ENCODE results near the gene DAG1.

DAG1 gene

DNA sequence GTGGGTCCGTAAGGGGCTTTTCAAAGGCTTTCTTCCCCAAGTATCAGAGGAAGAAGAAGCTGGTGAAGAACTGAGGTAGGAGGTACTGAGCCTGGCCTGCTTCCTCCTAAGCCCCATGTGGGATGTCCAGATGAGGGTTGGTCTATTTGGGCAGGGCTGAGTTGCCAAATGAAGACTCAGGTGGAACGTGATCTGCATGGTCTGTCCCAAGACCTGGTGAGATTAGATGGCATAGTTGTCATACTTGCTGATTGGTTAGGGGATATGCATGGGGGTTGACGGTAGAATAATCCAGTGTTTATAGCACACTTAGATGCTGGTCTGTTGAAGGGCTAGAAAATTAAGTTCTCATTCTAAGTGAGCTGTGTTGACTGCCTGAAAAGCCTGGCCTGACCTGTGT lies 47.9 kb downstream of the DAG1 start:
- Histone ChIP-seq H3K27ac (no peak overlapping the region), H3K9me3 (ENCODE audit: control insufficient read depth, low read length) (no peaks in the 10 kb centered on the region), H3K4me1 (peaks cover 4% of the 10 kb centered on the region), H3K79me2 (peaks cover 51% of the 10 kb centered on the region), H3K4me3 (ENCODE audit: low read depth, low read length) (no peak overlapping the region), H3K9ac (no peak overlapping the region), H3K36me3 (ENCODE audit: control insufficient read depth, insufficient read depth, low read length) (no peaks in the 10 kb centered on the region), H2AFZ (no peak overlapping the region), H3K4me2 (ENCODE audit: low read length) (no peak overlapping the region), H3K27me3 (ENCODE audit: control insufficient read depth, insufficient read depth, low read length) (no peaks in the 10 kb centered on the region)
- TF ChIP-seq, protein P1, sequence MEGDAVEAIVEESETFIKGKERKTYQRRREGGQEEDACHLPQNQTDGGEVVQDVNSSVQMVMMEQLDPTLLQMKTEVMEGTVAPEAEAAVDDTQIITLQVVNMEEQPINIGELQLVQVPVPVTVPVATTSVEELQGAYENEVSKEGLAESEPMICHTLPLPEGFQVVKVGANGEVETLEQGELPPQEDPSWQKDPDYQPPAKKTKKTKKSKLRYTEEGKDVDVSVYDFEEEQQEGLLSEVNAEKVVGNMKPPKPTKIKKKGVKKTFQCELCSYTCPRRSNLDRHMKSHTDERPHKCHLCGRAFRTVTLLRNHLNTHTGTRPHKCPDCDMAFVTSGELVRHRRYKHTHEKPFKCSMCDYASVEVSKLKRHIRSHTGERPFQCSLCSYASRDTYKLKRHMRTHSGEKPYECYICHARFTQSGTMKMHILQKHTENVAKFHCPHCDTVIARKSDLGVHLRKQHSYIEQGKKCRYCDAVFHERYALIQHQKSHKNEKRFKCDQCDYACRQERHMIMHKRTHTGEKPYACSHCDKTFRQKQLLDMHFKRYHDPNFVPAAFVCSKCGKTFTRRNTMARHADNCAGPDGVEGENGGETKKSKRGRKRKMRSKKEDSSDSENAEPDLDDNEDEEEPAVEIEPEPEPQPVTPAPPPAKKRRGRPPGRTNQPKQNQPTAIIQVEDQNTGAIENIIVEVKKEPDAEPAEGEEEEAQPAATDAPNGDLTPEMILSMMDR (IDR thresholded peaks at IDR 0.05) = no peak

DNA sequence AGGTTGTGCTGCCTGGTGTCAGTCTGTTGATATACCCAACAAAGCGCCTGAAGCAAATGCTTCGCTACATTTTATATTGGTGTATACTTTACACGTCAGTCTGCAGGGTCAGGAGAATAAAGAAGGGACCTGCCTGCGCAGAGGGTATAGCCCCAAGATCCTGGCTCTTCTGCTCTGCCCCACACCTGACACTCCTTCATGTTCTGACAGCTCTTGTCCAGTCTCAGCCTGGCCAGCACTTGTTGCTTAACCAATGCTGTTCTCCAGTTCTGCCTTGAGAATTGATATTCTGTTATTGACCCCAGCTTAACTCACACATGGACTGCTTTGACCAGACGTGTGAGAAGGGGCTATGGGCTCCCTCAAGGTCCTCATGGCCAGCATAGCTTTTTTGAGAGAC lies 48.4 kb downstream of the DAG1 start:
- H3K4me2 ChIP-seq (ENCODE audit: low read length) = no peak overlapping the region
- H3K9ac ChIP-seq = no peak overlapping the region
- no peaks in the 10 kb centered on the region for H3K27me3 ChIP-seq (ENCODE audit: control insufficient read depth, insufficient read depth, low read length)
- H3K27ac ChIP-seq = no peak overlapping the region
- peaks cover 50% of the 10 kb centered on the region for H3K79me2 ChIP-seq
- H2AFZ ChIP-seq = no peak overlapping the region
- H3K4me3 ChIP-seq (ENCODE audit: low read depth, low read length) = no peak overlapping the region
- TF ChIP-seq, protein P1 (IDR thresholded peaks at IDR 0.05) = no peak
- peaks cover 3% of the 10 kb centered on the region for H3K4me1 ChIP-seq
- no peaks in the 10 kb centered on the region for H3K9me3 ChIP-seq (ENCODE audit: control insufficient read depth, low read length)
- H3K36me3 ChIP-seq (ENCODE audit: control insufficient read depth, insufficient read depth, low read length) = no peaks in the 10 kb centered on the region

DNA sequence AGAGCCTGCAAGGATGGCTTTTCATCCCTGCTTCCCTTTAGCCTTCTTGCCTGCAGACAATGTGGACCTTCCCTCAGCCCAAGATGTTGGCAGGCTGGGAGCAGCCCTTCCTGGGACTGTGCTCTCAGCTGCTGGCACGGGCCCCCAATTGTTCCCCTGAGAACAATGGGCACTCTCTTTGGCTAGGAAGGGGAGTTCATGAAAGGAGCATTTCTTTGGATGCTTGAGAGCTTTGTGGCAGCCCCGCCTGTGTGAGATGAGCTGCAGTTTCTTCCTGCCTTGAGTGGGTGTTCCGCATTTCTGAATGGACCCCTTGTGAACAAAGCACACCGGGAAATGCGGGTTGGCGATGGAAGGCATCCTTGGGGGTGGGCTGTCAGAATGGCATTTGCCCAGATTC lies 49.2 kb downstream of the DAG1 start:
- no peak overlapping the region for H3K27ac ChIP-seq
- no peaks in the 10 kb centered on the region for H3K9me3 ChIP-seq (ENCODE audit: control insufficient read depth, low read length)
- H3K9ac ChIP-seq = no peak overlapping the region
- H3K4me1 ChIP-seq = no peaks in the 10 kb centered on the region
- H3K79me2 ChIP-seq = peaks cover 50% of the 10 kb centered on the region
- no peak overlapping the region for H3K4me3 ChIP-seq (ENCODE audit: low read depth, low read length)
- no peaks in the 10 kb centered on the region for H3K27me3 ChIP-seq (ENCODE audit: control insufficient read depth, insufficient read depth, low read length)
- H2AFZ ChIP-seq = no peak overlapping the region
- H3K36me3 ChIP-seq (ENCODE audit: control insufficient read depth, insufficient read depth, low read length) = no peaks in the 10 kb centered on the region
- no peak overlapping the region for H3K4me2 ChIP-seq (ENCODE audit: low read length)
- TF ChIP-seq, protein P1 (IDR thresholded peaks at IDR 0.05) = no peak

DNA sequence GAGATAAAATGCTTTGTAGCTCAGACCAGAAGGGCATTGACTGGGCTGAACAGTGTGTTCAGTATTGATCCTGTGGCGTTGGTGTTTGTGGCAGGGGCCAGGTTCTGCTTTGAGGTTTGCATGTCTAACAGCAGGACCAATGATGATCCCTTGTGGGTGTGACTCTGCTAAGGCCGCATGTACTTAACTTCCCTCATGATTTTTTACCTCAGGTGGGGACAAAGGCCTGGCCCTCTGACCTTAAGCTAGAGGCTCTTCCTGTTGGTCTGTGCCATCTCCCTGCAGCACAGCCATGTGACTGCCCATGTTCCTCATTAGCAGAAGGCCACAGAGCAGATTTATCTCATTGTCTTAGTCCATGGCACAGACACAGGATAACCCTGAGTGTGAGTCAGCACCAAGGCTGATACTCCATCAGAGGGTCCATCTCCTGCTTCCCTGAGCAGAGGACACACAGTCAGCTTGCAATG lies 49.9 kb downstream of the DAG1 start:
- H3K4me1 ChIP-seq = no peaks in the 10 kb centered on the region
- TF ChIP-seq, protein P1 (IDR thresholded peaks at IDR 0.05) = no peak
- no peak overlapping the region for H3K4me3 ChIP-seq (ENCODE audit: low read depth, low read length)
- H3K79me2 ChIP-seq = peaks cover 48% of the 10 kb centered on the region
- H3K27me3 ChIP-seq (ENCODE audit: control insufficient read depth, insufficient read depth, low read length) = no peaks in the 10 kb centered on the region
- no peak overlapping the region for H2AFZ ChIP-seq
- H3K9ac ChIP-seq = no peak overlapping the region
- no peaks in the 10 kb centered on the region for H3K36me3 ChIP-seq (ENCODE audit: control insufficient read depth, insufficient read depth, low read length)
- no peak overlapping the region for H3K4me2 ChIP-seq (ENCODE audit: low read length)
- H3K27ac ChIP-seq = no peak overlapping the region
- H3K9me3 ChIP-seq (ENCODE audit: control insufficient read depth, low read length) = no peaks in the 10 kb centered on the region
